ENCODE results near the gene TEX51.

- TF ChIP-seq CTCF (IDR thresholded peaks at IDR 0.05): no peak
- TF ChIP-seq POLR2A (IDR thresholded peaks at IDR 0.05): no peak
- TF ChIP-seq POLR2AphosphoS5 (IDR thresholded peaks at IDR 0.05): no peak
Measured at GRCh38 chr2:126851756-126852155, 46.9 kb upstream of the TEX51 start.

All from upper lobe of left lung (tissue), 4 donors.